Non-pigmented ciliary epithelial cell (primary cell): ENCODE data around the gene DTWD2.
"Not testable (repeated sequence)": the region's sequence is repeated elsewhere in the genome, so short reads cannot be mapped to it uniquely, and the experiment has no call there.

ENCODE experiments used
- DNase-seq: peaks from one replicate; pipeline ENCODE4 v3.0.0-alpha.2; 2010; ENCODE audit warnings: low read depth

DTWD2 gene

DNA sequence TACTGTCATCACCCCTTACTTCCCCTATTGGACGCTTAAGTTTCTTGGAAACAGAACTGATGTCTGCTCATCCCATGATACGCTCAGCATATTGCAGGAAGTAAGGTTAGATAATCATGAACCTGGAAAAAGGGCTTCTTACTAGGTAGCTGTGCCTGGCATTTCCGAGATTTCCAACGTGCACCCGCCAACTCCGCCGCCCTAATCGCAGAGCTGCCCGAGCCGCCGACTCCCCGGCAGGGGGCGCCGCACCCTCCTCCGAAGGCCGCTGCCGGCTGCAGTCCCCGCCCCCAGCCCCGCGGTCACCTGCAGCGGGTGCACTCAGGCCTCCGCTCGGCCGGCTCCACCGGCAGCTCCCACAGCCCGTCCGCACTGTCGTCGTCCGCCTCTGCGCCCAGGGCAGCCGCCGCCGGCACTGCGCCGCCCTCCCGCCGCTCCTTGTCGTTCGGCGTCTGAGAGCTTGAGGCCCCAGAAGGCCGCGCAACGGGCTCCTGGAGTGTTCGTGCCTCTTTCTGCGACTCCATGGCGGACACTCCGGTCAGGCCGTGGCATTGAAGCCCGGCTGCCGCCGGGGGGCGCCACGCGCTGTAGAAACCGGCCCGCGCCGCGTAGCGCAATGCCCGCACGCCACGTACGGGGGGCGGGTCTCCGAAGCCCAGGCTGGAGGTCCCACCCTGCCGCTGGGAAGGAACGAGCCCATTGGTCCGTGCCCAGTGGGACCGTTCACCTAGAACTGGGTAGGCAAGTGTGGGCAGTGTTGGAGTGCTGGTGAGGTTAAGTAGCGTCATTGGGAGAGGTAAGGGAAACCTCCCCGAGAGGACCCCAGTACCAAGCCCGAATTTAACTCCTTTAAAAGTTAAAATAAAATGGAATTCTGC is at the start of gene DTWD2:
Gene DTWD2, minus strand, starts transcription at position 560 of the 878 bp plus-strand sequence. Its CDS starts 36 bp downstream, at position 524.
- DNase-seq = peak; percentile 54

- DNase-seq = no peak
Measured at GRCh38 chr5:119037496-119038215, 49.3 kb upstream of the DTWD2 start.

DNA sequence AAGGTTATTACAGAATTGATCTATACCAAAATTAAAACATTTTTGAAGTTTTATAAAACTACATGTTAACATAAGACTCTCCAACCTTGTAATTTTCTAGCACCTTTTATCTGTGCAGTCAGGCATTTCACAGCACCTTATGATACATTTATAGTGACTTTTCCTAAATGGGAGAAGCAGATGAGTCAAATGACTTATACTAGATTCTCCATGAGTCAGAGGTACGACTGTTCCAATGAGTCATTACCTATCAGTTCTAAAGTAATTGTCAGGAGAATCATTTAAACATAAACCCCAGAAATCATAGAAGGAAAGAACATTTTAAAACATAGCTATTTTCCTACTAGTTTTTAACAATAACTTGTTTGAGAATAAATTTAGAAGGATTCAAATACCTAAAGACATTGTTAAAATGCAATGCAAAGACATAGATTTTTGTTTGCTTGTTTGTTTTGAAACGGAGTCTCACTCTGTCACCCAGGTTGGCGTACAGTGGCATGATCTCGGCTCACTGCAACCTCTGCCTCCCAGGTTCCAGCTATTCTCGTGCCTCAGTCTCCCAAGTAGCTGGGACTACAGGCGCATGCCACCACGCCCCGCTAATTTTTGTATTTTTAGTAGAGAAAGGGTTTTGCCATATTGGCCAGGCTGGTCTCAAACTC is 47.9 kb upstream of the DTWD2 start:
- DNase-seq = peak; percentile 50

GRCh38 chr5:119033135-119033534 is 44.8 kb upstream of the DTWD2 start:
- no peak for DNase-seq

DNA sequence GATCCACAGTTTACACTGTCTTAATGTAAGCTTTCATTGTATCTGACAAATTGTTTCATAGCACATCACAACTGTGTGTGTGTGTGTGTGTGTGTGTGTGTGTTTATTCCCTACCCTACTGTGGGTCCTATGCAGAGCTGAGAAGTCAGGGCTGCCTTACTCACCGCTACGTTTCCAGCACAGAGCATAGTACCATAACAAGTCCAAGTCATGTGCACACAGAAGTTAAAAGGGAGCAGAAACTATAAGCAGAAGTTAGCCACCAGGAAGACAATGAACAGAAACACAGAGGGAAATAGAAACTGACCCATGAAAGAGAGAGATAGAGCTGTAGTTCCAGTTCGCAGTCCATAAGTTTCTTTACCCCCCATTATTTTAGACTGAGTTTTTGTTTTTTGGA is 44.3 kb upstream of the DTWD2 start:
- DNase-seq = no peak

- no peak for DNase-seq
Measured at GRCh38 chr5:119031905-119032304, 43.6 kb upstream of the DTWD2 start.

- DNase-seq = no peak
Measured at GRCh38 chr5:119031011-119031886, 42.9 kb upstream of the DTWD2 start.

DNA sequence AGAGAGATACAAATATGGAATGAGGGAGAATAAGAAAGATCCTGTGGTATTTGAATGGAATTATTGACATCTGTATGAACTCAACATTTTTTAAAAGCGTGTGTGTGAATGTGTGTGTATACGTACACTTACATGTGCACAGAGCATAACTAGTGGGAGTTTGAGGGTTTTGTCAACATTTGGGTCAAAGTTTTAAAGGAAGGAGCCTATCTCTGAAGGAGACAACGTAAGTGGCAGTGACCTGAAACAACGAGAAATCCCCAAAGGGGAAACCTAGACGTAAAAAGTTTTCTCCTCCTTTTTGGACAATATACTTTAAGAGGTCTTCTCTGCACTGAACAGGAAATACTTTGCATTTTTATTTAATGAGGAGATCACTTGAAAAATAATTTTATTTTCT is 40.2 kb upstream of the DTWD2 start:
- no peak for DNase-seq

DNA sequence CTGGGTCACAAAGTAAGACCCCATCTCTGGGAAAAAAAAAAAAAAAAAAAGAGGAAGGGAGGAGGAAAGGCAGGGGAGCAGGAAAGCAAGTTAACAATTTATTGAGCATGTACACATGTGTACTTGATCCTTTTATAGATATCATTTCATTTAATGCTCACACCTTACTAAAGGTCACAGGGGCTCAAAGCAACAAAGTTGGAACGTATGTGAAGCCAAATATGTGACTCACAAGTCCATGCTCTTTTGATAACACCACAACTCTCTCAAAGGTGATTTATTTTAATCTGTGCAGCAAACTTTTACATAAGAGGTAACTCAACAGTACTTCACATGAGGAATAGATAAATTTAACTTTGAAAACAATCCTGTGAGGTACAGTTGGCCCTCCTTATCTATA is 34.4 kb upstream of the DTWD2 start:
- DNase-seq = no peak

- DNase-seq = peak; percentile 14
Measured at GRCh38 chr5:119022017-119022745, 33.8 kb upstream of the DTWD2 start.

GRCh38 chr5:119021149-119021732 is 32.9 kb upstream of the DTWD2 start:
- no peak for DNase-seq

GRCh38 chr5:119019949-119020348 is 31.6 kb upstream of the DTWD2 start:
- no peak for DNase-seq

- DNase-seq = no peak
Measured at GRCh38 chr5:119019501-119019900, 31.2 kb upstream of the DTWD2 start.

- no peak for DNase-seq
Measured at GRCh38 chr5:119017994-119018393, 29.6 kb upstream of the DTWD2 start.

GRCh38 chr5:119016125-119016774 is 27.9 kb upstream of the DTWD2 start:
- DNase-seq = no peak

DNA sequence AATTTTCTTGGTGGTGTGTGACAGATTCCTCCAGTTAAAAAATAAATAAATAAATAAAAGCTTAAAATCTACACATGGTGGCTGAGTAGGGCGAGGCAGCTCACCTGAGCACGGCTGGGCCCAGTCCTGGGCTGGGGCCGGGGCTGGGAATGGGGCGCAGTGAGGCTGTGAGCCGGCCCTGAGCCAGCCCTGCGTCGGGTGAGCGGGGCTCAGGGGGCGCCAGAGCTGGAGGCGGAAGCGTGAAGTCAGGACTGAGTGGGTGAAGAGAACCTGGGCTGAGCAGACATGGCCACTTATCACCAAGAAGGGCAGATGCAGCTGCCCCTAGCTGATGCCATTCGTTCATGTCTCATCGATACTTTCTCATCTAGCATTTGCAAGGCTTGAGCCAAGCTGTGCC is 22.8 kb upstream of the DTWD2 start:
- DNase-seq = no peak

GRCh38 chr5:119010206-119010605 is 21.9 kb upstream of the DTWD2 start:
- no peak for DNase-seq

DNA sequence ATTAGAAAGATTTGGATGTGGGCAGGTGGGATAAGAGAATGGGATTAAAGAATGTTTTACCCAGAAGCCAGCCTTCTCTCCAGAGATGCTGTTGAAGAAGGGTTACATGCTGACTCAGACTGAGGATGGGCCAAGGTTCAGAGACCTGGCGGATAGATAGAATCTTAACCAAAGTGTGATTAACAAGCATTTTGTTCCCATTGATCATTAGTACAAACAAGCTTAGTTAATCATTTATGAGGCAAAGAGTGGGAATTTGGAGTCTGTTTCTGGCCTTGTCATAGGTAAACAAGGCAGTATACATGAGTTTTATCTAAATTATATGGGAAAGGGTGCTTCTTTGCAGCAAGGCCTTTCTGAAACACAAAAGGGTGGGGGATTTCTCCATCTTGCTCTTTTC is 20.8 kb upstream of the DTWD2 start:
- no peak for DNase-seq

DNA sequence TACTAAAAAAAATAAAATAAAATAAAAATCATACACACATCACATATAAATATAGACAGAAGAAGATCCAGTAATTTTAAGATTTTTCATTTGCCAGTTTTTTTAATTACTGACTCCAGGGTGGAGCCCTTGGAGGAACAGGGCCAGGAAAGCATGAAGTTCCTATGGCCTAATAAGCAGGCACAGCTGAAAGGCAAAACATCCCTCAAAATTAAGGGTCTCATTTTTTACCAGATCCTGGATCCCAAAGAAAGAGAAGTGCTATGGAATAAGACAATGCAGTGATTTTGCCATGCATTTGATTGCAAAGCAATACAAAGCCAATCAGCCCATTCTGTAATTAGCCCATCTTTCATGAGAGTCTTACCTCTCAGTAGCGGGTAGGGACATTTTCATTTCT is 11.3 kb upstream of the DTWD2 start:
- DNase-seq = no peak

GRCh38 chr5:118998861-118999260 is 10.5 kb upstream of the DTWD2 start:
- DNase-seq = not testable (repeated sequence)
